Left lobe of liver (tissue), 2 donors: ENCODE data around the gene DDAH2. TPM values are rescaled to one million over a fixed set of nuclear protein-coding genes. Genes with fewer than 3 reads are reported as not detected.

Experiments used
- ATAC-seq: fragments of 200-7000 bp; cut with Tn5 transposase; one replicate; pipeline ENCODE4 v1.9.1; 2020; ENCODE audit warnings: mild to moderate bottlenecking, moderate library complexity
- DNase-seq: peaks from one replicate; pipeline ENCODE4 v3.0.0-alpha.2; 2020; ENCODE audit warnings: low spot score
- total RNA-seq: library from RNA; stranded (reverse); gene quantifications from one replicate; pipeline ENCODE4 v1.2.1, GENCODE V29; 2021
- donor health status: DM: no; HTN: no; CAD: no; lungs with moderate emphysema.
- donor health status: DM: no; HTN: yes; CAD: no.

Gene DDAH2
- total RNA-seq, 1 donor from 2014 or later: 22.2 TPM

DNA sequence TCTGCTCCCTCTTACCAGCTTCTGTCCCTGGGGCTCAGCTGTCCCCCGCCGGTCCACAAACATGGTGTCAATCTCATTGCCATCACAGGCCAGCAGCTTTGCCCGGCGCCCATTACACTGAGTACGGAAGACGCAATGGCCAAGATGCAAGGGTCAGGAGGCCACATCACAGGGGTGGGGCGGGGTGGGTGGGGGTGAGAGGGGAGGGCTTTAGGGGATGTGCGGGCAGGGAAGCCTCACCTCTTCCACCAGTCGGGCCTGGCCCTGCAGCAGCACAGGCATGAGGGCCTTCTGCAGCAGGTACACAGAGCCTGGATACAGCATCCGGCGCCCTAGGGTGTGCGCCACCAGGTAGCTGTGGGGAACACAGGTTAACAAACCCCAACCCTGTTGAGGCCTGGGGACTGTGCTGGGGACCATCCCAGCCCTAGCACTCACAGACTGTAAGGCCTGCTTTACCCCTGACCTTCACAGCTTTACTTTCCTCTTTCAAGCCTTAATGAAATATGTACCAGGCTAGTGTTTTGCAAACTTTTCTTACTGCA, 37.5 kb downstream of the DDAH2 start:
- DNase-seq: no peak
- ATAC-seq: no peak

DNA sequence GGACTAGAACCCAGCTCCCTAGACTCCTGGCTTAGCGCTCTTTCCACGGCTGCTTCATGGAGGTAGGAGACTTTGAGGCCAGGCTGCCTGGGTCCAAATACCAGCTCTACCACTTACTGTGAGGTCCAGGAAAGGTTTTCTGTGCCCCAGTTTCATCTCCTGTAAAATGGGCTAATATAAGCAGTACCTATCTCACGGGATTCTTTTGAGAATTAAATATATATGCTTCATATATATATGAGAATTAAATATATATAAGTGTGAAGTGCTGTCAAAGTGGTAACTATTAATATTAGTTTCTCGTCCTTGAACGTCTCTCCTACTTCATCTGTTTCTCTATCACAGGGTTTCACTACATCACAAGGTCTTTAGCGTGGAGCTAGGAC, 38.0 kb downstream of the DDAH2 start:
- DNase-seq: no peak
- no peak for ATAC-seq

DNA sequence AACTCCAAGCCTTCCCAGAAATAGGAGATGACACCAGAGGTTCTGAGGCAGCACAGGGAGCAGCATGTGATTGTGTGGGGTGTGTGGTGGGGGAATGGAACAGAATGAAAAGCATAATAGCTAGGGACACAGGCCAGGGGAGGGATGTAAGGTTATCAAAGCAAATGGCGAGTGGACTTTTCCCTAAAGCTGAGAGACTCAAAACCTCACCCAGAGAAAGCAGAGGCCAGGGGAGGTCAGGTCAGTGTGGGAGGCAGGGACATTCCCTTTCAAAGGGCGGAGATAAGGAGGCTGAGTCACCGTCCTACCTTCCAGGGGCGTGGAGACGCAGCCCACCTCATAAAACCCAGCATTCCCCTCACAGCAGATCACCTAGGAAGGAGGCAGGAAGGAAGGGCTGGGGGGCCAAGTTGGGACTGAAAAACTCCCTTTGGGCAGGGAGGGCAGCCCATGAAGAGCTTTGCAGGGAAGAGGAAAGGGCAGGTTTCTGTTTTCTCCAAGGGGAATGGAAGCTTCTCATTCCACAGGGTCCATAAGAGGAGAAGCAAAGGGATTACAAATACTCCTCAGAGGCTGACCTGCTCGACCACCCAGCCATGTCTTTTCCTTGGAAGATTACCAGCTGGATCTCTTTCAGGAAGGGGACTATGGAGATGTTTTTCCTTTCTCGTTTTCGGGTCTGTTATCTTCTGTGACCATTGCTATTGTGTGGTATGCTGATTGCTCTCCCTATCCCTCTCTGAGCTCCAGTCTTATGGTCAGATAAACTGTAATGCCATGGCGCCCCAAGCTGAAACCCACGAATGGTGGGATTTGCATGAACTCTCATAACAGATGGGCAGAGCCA, 38.6 kb downstream of the DDAH2 start:
- ATAC-seq (no peak), DNase-seq (no peak)

DNA sequence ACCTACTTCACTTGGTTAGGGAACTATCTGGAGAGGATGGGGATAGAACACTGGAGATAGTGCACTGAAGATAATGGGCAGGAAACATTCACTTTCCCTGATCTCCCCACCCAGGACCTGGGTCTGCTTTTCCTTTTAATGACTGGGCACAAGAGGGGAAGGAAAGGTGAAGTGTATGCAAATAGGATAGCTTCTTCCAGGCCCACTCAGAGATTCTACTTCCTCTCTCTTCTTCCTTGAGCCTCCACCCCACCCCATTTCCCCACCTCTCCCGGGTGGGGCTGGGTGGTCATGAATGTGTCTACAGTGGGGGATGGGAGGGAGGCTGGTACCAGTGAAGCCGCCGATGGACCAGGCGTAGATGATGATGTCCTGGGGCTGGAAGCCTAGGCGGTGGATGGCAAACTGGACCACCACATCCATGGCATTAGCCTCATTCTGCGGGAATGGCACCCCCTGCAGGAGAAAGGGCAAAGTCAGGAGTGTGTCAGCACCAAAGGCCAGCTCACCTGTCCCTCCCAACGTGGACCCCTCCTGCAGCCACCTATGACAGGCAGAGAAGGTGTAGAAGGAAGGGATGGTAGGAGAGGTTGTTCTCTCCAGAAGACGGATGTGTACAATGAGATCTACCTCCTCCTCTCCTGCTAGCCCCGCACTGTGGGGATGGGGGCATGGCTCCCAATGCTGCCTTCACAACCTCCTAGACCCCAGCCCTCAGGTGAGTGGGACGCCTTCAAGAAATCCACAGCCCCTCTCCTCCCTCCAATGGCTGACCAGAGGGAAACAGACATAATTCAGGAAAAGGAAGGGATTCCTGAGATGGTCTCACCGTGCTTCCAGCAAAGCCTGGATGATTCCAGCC, 39.6 kb downstream of the DDAH2 start:
- DNase-seq (no peak), ATAC-seq (peak; percentile 20)

DNA sequence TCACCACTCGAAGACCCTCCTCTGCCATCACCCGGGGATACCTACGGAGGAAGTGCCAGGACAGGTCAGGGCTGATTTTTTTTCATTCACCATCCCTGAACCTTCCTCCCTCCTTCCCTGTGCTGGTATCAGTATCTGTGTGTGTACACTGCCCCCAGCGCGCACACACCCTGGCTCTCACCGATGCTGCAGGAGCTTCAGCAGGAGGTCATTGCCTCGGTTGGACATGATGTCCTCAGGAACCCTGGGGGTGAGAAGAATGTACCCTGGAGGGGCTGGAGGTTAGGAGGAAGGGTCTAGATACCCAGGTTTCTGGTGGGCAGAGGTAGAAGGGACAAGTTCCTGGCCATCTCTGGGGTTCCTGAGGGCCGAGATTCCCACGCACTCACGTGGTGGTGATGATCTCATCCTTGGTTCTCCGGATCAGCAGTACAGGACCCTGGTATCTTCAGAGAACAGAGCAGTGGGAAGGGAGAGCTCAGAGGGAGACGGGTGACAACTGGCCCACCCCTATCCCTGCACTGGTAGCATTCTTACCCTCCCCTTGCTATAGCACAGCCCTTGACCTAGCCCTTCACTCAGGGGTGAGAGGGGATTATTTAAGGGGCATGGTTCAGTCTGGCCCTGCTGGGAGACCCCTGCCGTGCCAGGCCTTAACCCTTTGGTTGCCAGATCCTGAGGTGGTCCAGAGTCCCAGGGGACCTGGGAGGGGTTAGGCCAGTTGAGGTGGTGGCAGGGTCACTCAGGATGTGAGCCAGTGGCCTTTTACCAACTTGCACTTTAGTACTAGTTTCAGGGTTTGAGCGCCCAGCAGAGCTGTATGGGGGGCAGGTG, 41.0 kb downstream of the DDAH2 start:
- DNase-seq (no peak), ATAC-seq (no peak)

DNA sequence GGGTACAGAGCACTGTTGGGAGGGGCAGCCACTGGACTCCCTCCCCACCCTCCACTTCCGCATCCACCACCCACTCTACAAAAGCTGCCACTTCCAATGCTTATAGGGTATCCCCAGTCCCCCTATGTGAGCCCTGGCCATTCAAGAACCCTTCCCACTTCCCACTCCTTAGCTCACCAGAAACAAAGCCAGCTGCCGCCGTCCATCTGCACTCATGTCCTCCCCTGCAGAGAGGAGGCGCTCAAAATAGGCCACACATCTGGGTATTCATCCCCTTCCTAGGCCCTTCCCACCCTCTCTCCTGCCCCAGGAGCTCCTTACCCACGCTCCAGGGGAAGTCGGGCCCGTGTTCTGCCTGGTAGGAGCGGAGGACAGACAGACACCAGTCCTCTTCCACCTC, 41.8 kb downstream of the DDAH2 start:
- DNase-seq (no peak), ATAC-seq (no peak)

DNA sequence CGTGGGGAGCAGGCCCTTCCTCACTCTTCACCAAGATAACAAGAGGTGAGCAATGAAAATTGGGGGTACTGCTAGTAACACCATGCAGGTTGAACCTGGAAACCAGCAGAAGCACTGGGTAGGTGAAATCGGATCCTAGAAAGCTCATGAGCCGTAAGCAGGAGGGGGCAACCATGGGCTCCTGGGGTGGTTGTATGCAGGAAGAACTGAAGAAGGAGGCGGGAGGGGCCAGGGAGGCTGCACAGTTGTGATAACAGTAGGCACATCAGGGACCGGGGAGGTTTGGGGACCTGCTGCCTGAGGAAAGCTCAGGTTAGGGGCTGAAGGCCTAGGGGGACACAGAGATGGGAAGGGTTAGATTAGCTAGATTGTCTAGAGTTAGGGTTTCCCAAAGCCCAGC, 42.6 kb downstream of the DDAH2 start:
- ATAC-seq: no peak
- no peak for DNase-seq

DNA sequence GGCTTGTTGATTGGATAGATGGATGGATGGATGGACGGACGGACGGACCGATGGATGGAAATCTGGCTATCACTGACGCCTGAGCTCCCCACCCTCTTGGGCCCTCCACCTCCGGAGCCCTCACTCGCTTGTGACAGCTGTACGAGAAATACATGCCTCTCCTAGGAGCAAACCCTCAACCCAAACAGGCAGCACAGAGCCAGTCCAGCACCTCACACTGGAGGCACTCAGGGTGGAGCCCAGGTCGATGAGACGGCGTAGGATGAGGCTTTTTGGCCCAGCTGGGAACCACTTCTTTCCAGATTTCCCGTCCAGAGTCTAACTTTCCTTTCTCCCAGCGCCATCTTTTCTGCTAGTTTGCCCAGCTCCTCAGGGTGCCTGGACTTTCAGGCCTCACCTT, 45.5 kb downstream of the DDAH2 start:
- ATAC-seq: no peak
- DNase-seq: no peak

DNA sequence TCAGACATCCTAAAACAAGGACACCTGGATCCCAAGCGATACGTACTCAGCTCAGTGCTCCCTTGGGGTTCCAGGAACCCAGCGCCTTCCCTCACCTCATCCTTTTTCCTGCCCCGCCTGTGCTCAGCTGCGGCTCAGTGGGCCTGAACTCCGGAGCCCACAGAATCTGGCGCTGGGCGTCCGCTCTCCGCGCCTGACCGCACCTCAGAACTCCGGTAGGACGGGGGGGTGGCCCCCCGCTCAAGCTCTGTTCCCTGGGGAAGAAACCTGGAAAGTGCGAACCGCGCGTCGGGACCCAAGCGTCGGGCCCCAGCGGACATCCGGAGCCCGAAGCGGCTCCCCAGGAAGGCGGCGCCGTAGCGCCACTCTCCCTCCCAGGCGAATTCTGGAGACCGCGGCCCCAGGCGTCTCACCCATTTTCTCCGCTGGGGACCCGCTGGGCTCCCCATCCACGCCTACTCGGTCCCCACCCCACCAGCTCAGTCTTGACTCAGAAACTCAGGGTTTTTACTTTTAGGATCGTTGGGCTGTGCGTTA, 47.9 kb downstream of the DDAH2 start:
- ATAC-seq (peak; percentile 55), DNase-seq (no peak)

DNA sequence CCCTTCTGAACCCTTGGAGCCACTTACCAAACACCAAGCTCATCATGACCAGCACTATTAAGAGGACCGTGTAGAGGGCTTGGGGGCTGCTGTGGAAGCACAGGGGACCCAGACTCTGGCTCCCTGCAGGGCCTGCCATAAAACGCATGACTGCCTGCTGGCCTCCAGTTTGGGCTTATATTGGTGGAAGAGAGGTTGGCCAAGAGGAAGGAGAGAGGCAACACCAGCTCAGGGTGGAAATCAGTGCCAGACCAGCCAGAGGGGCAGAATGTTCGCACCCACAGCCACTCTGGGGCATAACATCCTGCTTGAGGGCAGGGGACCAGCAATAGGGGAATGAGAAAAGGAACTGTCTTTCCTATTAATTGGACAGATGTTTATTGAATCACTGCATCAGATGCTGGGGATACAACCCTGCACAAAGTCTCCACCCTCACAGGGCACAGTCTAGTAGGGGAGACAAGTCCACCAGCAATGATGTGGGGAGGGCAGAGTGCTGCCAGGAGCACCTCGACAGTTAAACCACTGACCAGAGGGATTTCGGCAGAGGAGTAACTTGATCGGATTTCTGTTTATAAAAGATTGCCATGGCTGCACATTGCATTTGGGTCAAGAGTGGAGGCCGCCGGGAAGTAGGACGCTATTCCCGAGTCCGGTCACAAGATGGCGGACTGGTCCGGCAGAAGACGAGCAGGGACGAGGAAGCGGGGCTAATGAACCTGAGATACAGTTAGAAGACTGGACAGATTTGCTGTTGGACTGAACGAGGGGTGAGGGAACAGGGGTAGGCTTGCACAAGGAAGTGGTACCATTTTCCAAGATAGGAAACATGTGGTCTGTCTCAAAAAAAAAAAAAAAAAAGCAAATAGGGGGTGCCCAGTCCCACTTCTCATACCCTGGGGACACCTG, 48.6 kb downstream of the DDAH2 start, which contains the start of gene LY6G5C:
TSS of gene LY6G5C (minus strand) at position 842 of the 909 bp plus-strand sequence. CDS start at position 148, 694 bp downstream.
- ATAC-seq: peak; percentile 87
- DNase-seq: peak; percentile 80

DNA sequence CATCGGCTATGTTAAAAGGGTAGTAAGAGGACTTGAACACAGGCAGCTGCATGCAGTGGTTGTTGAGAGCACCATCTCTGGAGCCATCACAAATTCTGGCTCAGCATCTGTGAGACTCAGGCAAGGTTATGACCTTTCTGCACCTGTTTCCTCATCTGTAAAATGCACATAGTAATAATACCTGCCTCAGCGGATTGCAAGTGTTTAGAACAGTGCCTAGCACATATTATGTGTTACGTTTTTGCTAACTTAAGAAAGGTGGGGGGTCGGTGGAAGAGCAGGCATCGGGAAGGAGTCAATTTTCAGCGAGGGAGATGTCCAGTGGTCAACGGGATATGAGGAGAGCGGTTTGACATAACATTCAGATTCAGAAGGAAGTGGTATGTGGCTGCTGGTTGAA, 51.1 kb downstream of the DDAH2 start:
- DNase-seq: no peak

More for the DNA sequence above, 51.1 kb downstream of the DDAH2 start:
- ATAC-seq: no peak

Other genes starting within 250 kb of the DDAH2 start
- 0.78 TPM for gene MICB, start 231.2 kb downstream of the DDAH2 start, total RNA-seq
- gene MCCD1, start 200.3 kb downstream of the DDAH2 start, total RNA-seq: not detected
- gene DDX39B, start 187.3 kb downstream of the DDAH2 start, total RNA-seq: 126 TPM
- not detected for gene ATP6V1G2, start 182.7 kb downstream of the DDAH2 start, total RNA-seq
- 9.4 TPM for gene NFKBIL1, start 181.7 kb downstream of the DDAH2 start, total RNA-seq
- gene LTA, start 157.0 kb downstream of the DDAH2 start, total RNA-seq: 0.93 TPM
- gene TNF, start 153.7 kb downstream of the DDAH2 start, total RNA-seq: 0.68 TPM
- gene LTB, start 146.9 kb downstream of the DDAH2 start, total RNA-seq: 1.7 TPM
- gene LST1, start 143.0 kb downstream of the DDAH2 start, total RNA-seq: 10.2 TPM
- not detected for gene NCR3, start 136.3 kb downstream of the DDAH2 start, total RNA-seq
- gene AIF1, start 114.1 kb downstream of the DDAH2 start, total RNA-seq: 7.2 TPM
- gene PRRC2A, start 108.6 kb downstream of the DDAH2 start, total RNA-seq: 47.3 TPM
- 141 TPM for gene BAG6, start 76.6 kb downstream of the DDAH2 start, total RNA-seq
- 97.1 TPM for gene APOM, start 73.4 kb downstream of the DDAH2 start, total RNA-seq
- gene C6orf47, start 68.5 kb downstream of the DDAH2 start, total RNA-seq: 7.9 TPM
- 7.7 TPM for gene GPANK1, start 64.3 kb downstream of the DDAH2 start, total RNA-seq
- gene CSNK2B, start 63.2 kb downstream of the DDAH2 start, total RNA-seq: 45.8 TPM
- 4.0 TPM for gene LY6G5B, start 59.3 kb downstream of the DDAH2 start, total RNA-seq
- 0.88 TPM for gene LY6G5C, start 48.2 kb downstream of the DDAH2 start, total RNA-seq
- gene ABHD16A, start 26.0 kb downstream of the DDAH2 start, total RNA-seq: 35.1 TPM
- gene LY6G6F, start 22.4 kb downstream of the DDAH2 start, total RNA-seq: not detected
- not detected for gene LY6G6D, start 14.0 kb downstream of the DDAH2 start, total RNA-seq
- gene LY6G6C, start 7.6 kb downstream of the DDAH2 start, total RNA-seq: not detected
- gene MPIG6B, start 5.9 kb downstream of the DDAH2 start, total RNA-seq: 0.33 TPM
- 37.7 TPM for gene CLIC1, start 7.2 kb upstream of the DDAH2 start, total RNA-seq
- gene MSH5, start 10.7 kb upstream of the DDAH2 start, total RNA-seq: 5.2 TPM
- gene SAPCD1, start 33.4 kb upstream of the DDAH2 start, total RNA-seq: 0.73 TPM
- 2.3 TPM for gene VWA7, start 48.0 kb upstream of the DDAH2 start, total RNA-seq
- gene VARS1, start 66.5 kb upstream of the DDAH2 start, total RNA-seq: 52.6 TPM
- 9.8 TPM for gene LSM2, start 77.7 kb upstream of the DDAH2 start, total RNA-seq
- 0.60 TPM for gene HSPA1L, start 86.0 kb upstream of the DDAH2 start, total RNA-seq
- gene HSPA1A, start 86.2 kb upstream of the DDAH2 start, total RNA-seq: 89.1 TPM
- 50.8 TPM for gene HSPA1B, start 98.4 kb upstream of the DDAH2 start, total RNA-seq
- gene NEU1, start 133.5 kb upstream of the DDAH2 start, total RNA-seq: 20.1 TPM
- gene SLC44A4, start 149.7 kb upstream of the DDAH2 start, total RNA-seq: 0.86 TPM
- 15.7 TPM for gene EHMT2, start 168.4 kb upstream of the DDAH2 start, total RNA-seq
- 0.86 TPM for gene ZBTB12, start 172.8 kb upstream of the DDAH2 start, total RNA-seq
- 451 TPM for gene C2, start 198.4 kb upstream of the DDAH2 start, total RNA-seq
- 1,916 TPM for gene CFB, start 216.8 kb upstream of the DDAH2 start, total RNA-seq
- 15.3 TPM for gene NELFE, start 229.7 kb upstream of the DDAH2 start, total RNA-seq
- gene SKIC2, start 229.9 kb upstream of the DDAH2 start, total RNA-seq: 50.2 TPM
- 15.5 TPM for gene DXO, start 242.8 kb upstream of the DDAH2 start, total RNA-seq